GM21526 (cell line): ENCODE measurements around the gene TYR.
"Not testable (repeated sequence)": the region's sequence is repeated elsewhere in the genome, so short reads cannot be mapped to it uniquely, and the experiment has no call there.

ENCODE experiments used
- ATAC-seq: cut with Tn5 transposase; IDR thresholded peaks from one replicate; pipeline ENCODE4 v1.9.1; 2021; ENCODE audit warnings: moderate library complexity; ENCODE audit not compliant: unreplicated experiment, low FRiP score

TYR gene

DNA sequence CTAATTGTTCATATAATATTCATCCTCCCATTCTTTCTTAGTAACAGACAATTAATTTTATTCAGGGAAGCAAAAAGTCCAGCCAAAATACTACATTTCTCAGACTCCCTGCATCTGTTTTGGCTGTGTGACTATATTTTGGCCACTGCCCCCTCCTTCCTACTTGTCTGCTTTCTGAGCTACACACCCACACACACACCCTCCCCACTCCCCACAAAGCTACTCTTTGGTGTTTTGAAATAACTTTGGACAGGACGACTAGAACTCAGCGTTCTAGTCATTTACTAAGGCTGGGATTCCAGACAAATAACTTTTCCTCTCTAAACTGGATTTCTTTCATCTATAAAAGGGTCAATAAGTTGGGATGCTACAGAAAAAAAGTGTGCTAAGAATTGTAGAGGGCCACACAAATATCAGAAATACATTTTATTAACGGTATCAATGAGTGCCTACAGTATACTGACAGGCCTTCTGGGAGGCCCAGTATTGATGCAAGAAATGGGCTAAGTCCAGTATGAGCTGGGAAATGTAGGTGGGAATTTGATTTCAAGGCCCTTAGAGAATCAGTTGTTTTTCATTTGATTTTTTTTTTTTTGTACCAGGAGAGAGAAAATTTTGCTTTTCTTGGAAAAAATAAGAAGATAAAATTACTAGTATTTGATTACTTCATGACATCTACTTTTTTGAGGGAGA lies 165.4 kb downstream of the TYR start:
- ATAC-seq: not testable (repeated sequence)
